Stimulated activated CD4-positive, alpha-beta T cell treated with anti-CD3 and anti-CD28 coated beads, Interleukin-4, amount 100 ng/mL, for 4 hours (primary cell): ENCODE data around the gene DNAH9.

Source experiments
- DNase-seq, 2 experiments: peaks; one replicate each; pipeline ENCODE4 v3.0.0-alpha.2; 2020

The DNAH9 gene

GRCh38 chr17:11768981-11769380, 170.7 kb downstream of the DNAH9 start:
- DNase-seq: no peak

- DNase-seq: no peak
Observed at GRCh38 chr17:11772031-11772430, 173.8 kb downstream of the DNAH9 start.

DNA sequence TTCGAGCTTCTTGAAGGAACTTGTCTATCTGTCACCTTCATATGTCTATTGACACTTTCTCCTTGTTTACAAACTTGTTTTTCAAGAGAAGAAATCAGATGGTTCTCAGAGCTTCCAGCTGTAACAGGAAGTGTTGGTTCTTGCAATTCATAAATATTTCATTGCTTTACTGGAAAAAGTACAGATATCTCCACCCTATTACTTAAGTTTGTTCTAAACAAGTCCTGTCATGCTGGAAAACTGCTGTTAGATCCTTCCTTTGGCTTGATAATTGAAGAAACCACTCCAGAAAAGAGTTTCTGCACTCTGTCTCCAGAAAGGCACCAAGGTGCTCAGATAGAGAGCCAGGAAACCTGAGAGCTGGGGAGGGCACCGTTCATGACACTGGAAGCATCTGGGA, 181.6 kb downstream of the DNAH9 start:
- no peak for DNase-seq

DNA sequence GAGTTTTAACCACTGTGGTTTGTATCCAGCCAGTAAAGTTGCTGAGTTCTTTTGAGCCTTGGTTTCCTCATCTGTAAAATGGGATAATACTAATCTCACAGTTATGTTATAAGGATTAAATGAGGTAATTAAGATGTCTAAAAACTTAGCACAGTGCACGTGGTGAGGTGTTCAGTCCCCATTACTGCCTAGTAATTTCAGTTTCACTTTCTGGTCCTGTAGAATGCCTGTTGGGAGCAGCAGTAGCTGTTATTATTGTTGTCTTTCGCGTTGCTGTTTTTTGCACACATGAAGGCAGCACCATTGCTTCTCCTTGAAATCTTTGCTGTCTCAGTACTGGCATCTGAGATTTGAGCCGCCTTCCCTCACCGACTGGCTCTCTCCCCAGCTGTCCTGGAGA, 182.4 kb downstream of the DNAH9 start:
- DNase-seq: no peak

GRCh38 chr17:11786711-11787438, 188.6 kb downstream of the DNAH9 start:
- DNase-seq: no peak

GRCh38 chr17:11795906-11796305, 197.6 kb downstream of the DNAH9 start:
- DNase-seq: no peak

- DNase-seq: no peak
Observed at GRCh38 chr17:11797803-11798202, 199.5 kb downstream of the DNAH9 start.

DNA sequence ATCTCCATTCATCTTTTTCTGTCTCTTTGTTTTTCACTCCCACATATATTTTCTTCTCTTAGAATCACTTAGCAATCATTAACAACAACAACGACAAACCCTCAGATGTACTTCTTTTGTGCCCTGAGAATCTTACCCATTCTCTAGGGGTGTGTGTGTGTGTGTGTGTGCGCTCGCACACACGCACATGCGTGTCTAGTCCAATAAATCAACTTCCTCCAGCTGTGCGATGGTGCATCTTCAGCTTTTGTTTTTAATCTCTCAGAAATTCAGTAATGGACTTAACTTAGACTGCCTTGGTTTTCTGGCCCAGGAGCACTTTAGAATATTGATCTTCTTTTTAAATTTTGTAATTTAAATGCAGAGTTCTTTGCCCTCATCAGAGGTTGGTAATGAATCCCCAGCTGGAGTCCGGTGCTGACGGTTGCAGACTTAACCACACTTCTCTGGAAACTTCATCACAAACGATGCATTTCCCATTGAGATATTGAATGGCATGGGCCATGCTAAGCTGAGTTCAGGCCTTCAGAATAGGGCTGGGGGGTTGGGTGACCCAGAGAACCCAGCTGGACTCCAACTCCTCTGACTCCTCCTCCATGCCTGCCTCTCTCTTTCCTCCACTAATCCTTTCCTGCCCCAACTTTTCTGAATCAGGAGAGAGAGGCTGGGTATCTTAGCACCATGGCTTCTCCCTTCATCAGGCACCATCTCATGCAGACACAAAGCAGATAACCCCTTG, 205.1 kb downstream of the DNAH9 start:
- no peak for DNase-seq

- DNase-seq: no peak
Observed at GRCh38 chr17:11805138-11805537, 206.9 kb downstream of the DNAH9 start.

- no peak for DNase-seq
Observed at GRCh38 chr17:11805952-11806351, 207.7 kb downstream of the DNAH9 start.

DNA sequence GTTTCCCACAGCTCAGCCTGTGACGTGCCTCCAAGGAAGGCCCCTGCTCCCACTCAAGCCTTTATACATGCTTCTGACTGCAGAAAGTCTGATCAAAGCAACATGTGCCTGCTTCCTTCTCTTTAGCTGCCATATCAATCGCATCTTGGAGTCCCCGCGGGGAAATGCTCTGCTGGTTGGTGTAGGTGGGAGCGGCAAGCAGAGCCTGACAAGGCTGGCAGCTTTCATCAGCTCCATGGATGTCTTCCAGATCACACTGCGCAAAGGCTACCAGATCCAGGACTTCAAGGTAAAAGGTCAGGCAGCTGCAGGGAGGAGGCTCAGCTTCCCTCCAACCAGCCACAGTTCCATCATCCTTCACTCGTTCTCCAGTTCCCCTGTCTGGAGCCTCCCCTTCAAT, 209.3 kb downstream of the DNAH9 start:
- no peak for DNase-seq

- no peak for DNase-seq
Observed at GRCh38 chr17:11813278-11813677, 215.0 kb downstream of the DNAH9 start.

DNA sequence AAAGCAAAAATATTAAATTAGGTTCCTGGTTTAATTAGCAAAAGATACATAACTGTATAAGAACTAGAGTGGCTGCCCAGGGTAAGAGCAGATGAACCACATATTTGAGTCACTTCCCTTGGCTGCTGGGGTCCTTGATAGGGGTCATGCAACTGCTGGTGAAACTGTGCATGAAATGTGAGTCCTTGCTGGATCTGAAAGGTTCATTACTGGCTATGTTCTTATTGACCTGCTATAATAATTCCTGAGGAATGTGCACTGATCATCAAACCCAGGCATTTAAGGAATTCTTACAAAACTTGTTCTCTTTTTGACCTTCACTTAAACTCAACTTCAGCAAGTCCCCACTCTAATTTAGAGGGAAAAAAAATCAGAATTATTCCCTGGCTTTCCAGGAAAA, 215.6 kb downstream of the DNAH9 start:
- DNase-seq: no peak

- DNase-seq: no peak
Observed at GRCh38 chr17:11814655-11815262, 216.5 kb downstream of the DNAH9 start.

GRCh38 chr17:11816409-11816808, 218.1 kb downstream of the DNAH9 start:
- no peak for DNase-seq

DNA sequence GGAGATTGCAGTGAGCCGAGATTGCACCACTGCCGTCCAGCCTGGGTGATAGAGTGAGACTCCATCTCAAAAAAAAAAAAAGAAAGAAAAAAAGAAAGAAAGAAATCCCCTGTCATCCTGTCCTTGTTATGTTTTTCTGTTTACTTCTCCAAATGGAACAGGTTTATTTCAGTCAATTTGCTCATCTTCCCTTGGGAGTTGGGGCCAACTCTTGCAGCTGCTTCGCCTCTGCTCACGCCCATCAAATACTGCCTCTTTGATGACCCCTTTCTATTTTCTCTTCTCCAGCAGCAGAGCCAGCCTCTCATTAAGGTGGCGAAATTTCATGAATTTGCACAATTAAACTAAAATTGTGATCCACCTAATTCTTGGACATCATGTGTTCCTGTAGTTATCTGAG, 225.6 kb downstream of the DNAH9 start:
- DNase-seq: no peak

DNA sequence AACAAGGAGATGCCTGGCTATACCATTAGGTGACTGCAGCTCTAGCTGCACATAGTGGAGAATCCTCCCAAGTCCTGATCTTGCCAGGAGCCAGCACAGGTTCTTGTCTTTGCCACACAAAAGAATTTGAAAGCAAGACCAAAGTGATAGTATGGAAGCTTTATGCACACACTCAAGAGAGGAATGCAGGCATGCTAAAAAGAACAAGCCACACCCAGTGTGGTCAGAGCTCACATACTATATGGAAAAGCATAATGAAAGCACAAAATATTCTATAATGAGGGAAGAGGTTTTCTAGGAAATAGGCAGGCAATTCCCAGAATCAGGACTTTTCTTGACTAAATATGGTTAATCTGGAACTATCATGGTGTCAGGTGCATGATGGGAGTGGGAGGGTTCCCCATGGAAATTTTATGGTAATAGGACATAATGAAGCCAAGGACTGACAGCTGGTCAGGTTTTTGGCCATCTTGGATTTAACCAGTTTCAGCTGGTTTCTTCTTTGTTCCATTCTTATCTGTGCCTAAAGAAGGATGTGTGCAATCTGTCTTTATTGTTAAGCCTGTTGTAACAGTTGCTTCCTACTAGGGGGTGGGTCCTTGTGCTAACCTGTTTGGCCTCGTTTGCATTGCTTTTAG, 227.4 kb downstream of the DNAH9 start:
- no peak for DNase-seq

DNA sequence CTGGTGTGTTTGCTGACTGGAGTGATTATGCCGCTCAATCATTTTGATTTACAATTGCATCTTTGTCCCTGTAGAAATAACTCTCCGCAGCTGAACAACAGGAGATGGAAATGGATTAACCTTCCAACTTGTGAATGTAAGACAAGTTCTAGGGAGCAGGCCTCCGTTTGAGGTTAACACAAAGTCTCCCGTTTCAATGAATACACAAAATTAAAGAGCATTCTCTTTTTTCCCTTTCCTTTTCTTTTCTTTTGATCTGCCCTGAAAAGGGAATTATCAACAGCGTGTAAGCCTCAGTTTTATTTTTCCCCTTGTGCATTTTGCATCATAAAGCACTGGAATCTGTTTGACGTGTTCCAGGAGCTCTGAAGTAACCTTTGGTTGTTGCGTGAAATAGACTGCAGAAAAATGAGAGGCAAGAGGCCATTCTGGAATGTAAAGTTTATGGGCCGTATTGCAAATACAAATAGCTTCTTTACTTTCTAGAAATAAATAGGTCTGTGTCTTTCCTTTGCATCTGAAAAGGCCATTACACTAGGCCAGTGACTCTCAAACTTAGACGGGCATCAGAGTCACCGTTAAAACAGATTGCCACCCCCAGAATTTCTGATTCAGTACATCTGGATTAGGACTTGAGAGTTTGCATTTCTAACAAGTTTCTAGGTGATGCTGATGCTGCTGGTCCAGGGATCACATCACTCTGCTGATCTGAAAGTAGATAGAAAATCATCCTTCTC, 234.3 kb downstream of the DNAH9 start:
- DNase-seq: no peak

- no peak for DNase-seq
Observed at GRCh38 chr17:11836508-11836907, 238.2 kb downstream of the DNAH9 start.

DNA sequence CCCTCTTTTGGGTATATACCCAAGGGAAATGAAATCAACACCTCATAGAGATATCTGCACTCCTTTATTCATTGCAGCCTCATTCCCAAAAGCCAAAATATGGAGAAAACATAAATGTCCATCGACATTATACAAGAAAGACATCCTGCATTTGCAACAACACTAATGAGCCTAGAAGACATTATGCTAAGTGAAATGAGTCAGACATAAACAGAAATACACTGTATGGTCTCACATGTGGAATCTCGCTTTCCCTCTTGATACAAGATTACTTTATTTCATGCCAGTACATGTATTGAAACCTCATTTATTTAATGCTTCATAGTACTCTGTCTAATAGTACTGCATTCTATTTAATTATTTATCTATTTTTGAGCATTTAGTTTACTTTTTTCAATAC, 241.8 kb downstream of the DNAH9 start:
- no peak for DNase-seq

- DNase-seq: no peak
Observed at GRCh38 chr17:11840831-11841230, 242.6 kb downstream of the DNAH9 start.

GRCh38 chr17:11848330-11848729, 250.1 kb downstream of the DNAH9 start:
- DNase-seq: no peak

- no peak for DNase-seq
Observed at GRCh38 chr17:11852231-11852630, 254.0 kb downstream of the DNAH9 start.
